Measurements from ENCODE around the gene MICAL2.

Gene MICAL2

GRCh38 chr11:12126344-12127019 is 16.1 kb downstream of the MICAL2 start:
- Histone ChIP-seq H3K9me3 (no peaks in the 10 kb centered on the region), H3K36me3 (no peaks in the 10 kb centered on the region), H3K4me1 (no peaks in the 10 kb centered on the region), H3K4me3 (ENCODE audit: low read depth, low read length) (no peak overlapping the region), H3K27me3 (no peaks in the 10 kb centered on the region)
- no peak for DNase-seq
- TF ChIP-seq, protein P1, sequence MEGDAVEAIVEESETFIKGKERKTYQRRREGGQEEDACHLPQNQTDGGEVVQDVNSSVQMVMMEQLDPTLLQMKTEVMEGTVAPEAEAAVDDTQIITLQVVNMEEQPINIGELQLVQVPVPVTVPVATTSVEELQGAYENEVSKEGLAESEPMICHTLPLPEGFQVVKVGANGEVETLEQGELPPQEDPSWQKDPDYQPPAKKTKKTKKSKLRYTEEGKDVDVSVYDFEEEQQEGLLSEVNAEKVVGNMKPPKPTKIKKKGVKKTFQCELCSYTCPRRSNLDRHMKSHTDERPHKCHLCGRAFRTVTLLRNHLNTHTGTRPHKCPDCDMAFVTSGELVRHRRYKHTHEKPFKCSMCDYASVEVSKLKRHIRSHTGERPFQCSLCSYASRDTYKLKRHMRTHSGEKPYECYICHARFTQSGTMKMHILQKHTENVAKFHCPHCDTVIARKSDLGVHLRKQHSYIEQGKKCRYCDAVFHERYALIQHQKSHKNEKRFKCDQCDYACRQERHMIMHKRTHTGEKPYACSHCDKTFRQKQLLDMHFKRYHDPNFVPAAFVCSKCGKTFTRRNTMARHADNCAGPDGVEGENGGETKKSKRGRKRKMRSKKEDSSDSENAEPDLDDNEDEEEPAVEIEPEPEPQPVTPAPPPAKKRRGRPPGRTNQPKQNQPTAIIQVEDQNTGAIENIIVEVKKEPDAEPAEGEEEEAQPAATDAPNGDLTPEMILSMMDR (IDR thresholded peaks at IDR 0.05; ENCODE audit: low read depth, low read length), result no peak

DNA sequence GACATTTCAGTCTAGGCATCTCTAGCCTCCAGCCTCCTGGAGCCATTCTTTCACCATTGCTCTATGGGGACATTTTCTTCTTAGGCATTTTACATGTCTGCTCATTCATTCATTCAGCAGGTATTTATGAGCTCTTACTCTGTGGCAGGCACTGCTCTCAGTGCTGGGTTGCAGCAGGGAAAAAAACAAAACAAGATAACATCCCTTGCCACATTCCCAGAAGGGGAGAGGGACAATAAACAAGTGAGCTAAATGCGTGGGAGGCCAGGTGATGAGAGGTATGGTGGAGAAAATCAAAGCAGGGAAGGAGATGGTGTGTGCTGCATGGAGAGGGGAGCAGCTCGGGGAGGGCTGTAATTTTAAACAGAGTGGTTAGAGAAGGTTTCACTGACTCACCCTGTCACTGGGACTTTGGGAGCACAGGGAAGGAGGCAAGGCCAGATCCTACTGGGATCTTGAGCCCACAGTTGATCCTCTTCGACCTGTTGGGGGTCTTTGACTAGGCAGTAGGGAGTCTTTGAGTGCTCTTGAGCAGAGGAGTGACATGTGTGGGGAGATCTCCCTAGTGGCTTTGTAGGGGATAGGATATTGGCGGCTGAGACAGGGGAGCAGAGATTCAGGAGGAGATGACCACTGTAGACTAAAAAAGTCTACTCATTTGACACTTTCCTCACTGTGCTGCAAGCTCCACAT is 17.0 kb downstream of the MICAL2 start:
- TF ChIP-seq, protein P1 (IDR thresholded peaks at IDR 0.05; ENCODE audit: low read depth, low read length), result no peak
- H3K4me1 ChIP-seq, result no peaks in the 10 kb centered on the region
- H3K4me3 ChIP-seq (ENCODE audit: low read depth, low read length), result no peak overlapping the region
- H3K36me3 ChIP-seq, result no peaks in the 10 kb centered on the region
- DNase-seq, result no peak
- H3K27me3 ChIP-seq, result no peaks in the 10 kb centered on the region
- H3K9me3 ChIP-seq, result no peaks in the 10 kb centered on the region

DNA sequence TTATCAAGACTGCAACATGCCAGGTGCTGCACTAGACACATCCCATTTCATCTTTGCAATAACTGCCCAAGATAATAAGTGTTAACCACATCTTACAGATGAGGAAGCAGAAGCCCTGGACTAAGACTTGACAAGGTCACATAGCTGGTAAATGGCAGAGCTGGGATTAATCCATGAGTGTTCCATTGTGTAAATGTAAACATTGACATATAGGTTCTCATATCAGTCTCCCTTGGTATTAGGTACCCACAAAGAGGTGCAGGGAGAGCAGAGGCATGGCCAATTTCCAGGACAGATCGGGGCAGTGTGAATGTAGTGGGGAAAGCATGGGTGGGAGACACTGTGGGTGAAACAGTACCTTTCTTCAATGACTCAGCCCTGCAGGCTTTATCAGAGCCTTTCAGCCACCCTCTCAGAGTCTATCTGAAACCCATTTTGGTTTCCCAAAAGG is 17.9 kb downstream of the MICAL2 start:
- Histone ChIP-seq H3K4me1 (no peaks in the 10 kb centered on the region), H3K36me3 (no peaks in the 10 kb centered on the region), H3K9me3 (no peaks in the 10 kb centered on the region), H3K4me3 (ENCODE audit: low read depth, low read length) (no peak overlapping the region), H3K27me3 (no peaks in the 10 kb centered on the region)
- no peak for DNase-seq
- TF ChIP-seq, protein P1 (IDR thresholded peaks at IDR 0.05; ENCODE audit: low read depth, low read length), result no peak

GRCh38 chr11:12129227-12129626 is 18.8 kb downstream of the MICAL2 start:
- DNase-seq, result no peak
- Histone ChIP-seq H3K36me3 (no peaks in the 10 kb centered on the region), H3K4me1 (no peaks in the 10 kb centered on the region), H3K27me3 (no peaks in the 10 kb centered on the region), H3K4me3 (ENCODE audit: low read depth, low read length) (no peak overlapping the region), H3K9me3 (no peaks in the 10 kb centered on the region)
- TF ChIP-seq, protein P1 (IDR thresholded peaks at IDR 0.05; ENCODE audit: low read depth, low read length), result no peak

DNA sequence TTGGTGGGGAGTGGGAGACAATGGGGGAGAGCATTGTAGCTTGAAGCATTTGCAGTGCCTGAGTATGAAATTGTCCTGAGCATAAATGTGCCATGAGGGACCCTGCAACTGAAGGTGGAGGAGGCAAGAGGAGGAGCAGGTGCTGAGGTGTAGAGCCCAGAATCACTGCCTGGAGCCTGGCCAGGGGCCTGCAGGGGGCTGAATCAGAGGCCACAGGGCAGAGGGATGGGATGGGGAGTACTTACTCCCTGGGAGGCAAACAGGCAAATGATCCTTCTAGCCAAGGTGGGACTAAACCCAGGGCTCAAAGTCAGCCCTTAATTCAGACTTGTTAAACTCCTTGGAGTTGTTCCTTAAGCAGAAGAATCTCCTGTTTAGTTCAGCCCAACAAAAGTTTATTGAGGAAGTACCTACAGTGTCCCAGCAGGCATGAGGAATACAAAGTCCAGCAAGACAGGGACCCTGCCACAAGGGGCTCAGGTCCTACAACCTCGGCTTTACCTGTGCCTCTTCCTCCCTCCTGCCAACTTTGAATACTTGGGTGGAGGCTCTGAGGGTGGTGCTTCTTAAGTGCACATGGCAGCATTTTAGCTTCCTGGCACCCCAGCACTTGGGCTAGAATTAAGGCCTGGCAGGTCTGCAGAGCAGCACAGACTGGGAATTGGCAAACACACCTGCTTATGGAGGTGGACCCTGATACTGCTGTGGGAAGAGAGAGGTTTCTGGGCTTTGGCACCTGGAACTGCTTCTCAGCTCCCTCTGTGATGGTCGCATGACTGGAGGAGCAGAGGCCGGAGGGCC is 20.0 kb downstream of the MICAL2 start:
- Histone ChIP-seq H3K9me3 (no peaks in the 10 kb centered on the region), H3K4me3 (ENCODE audit: low read depth, low read length) (no peak overlapping the region), H3K4me1 (no peaks in the 10 kb centered on the region), H3K27me3 (no peaks in the 10 kb centered on the region), H3K36me3 (no peaks in the 10 kb centered on the region)
- TF ChIP-seq, protein P1 (IDR thresholded peaks at IDR 0.05; ENCODE audit: low read depth, low read length), result no peak
- DNase-seq, result no peak
